Tibial artery (tissue), 4 donors: ENCODE measurements around the gene SPC24.
"Not testable (repeated sequence)": the region's sequence is repeated elsewhere in the genome, so short reads cannot be mapped to it uniquely, and the experiment has no call there.

Experiments
- DNase-seq, 2 donors: peaks; one replicate each; pipeline ENCODE4 v3.0.0-alpha.2; 2019
- H3K27ac ChIP-seq, 2 donors: fragments of 200-600 bp; sonication (generic) in 1 of 2; 1 replicate in 1 of 2; 2 replicates in 1 of 2; pipeline ENCODE4 v1.5.1; 2018 to 2019; ENCODE audit warnings: mild to moderate bottlenecking in 1 of 2
- H3K27me3 ChIP-seq, 2 donors: fragments of 200-600 bp; sonication (generic) in 1 of 2; one replicate each; pipeline versions ENCODE4 v1.5.1 to v1.6.0; 2016 to 2019
- H3K36me3 ChIP-seq, 3 donors: fragments of 200-600 bp; sonication (generic) in 2 of 3; one replicate each; pipeline ENCODE4 v1.5.1; 2016 to 2019; ENCODE audit warnings: mild to moderate bottlenecking in 2 of 3
- H3K4me1 ChIP-seq, 4 donors: fragments of 200-600 bp; sonication (generic) in 2 of 4; 1 replicate in 3 of 4; 2 replicates in 1 of 4; pipeline ENCODE4 v1.5.1; 2016 to 2019
- H3K4me3 ChIP-seq, 2 donors: fragments of 200-600 bp; sonication (generic) in 1 of 2; 1 replicate in 1 of 2; 2 replicates in 1 of 2; pipeline ENCODE4 v1.5.1; 2018 to 2019; ENCODE audit warnings: mild to moderate bottlenecking in 2 of 2
- H3K9me3 ChIP-seq, 3 donors: fragments of 200-600 bp; sonication (generic) in 1 of 3; one replicate each; pipeline ENCODE4 v1.5.1; 2016 to 2019
- intact Hi-C: fragments of 100-400 bp; cut with DNase I; formaldehyde crosslinking; loops from one replicate; pipeline ENCODE4 v1.15.0; 2023; ENCODE audit warnings: low total_unique reads
- TF ChIP-seq, protein P1 (sequence below), 2 experiments: fragments of 200-600 bp in 1 of 2; fragments of 450-650 bp in 1 of 2; IDR thresholded peaks; one replicate each; pipeline ENCODE4 v1.5.1; 2017 to 2019; ENCODE audit warnings: antibody characterized with exemption in 2 of 2, mild to moderate bottlenecking in 1 of 2, moderate library complexity in 1 of 2

The SPC24 gene

GRCh38 chr19:11100049-11100448 lies 55.5 kb downstream of the SPC24 start:
- Histone ChIP-seq H3K27ac (peak overlapping the region in 1 of 2 donors; percentile 10), H3K27me3 (no peaks in the 10 kb centered on the region), H3K36me3 (peaks cover 10 to 34% (median 21%) of the 10 kb centered on the region in 3 donors), H3K9me3 (no peaks in the 10 kb centered on the region), H3K4me1 (peaks cover 0 to 27% (median 13%) of the 10 kb centered on the region in 4 donors), H3K4me3 (no peak overlapping the region)
- intact Hi-C loops: no loop called here
- TF ChIP-seq, protein P1, sequence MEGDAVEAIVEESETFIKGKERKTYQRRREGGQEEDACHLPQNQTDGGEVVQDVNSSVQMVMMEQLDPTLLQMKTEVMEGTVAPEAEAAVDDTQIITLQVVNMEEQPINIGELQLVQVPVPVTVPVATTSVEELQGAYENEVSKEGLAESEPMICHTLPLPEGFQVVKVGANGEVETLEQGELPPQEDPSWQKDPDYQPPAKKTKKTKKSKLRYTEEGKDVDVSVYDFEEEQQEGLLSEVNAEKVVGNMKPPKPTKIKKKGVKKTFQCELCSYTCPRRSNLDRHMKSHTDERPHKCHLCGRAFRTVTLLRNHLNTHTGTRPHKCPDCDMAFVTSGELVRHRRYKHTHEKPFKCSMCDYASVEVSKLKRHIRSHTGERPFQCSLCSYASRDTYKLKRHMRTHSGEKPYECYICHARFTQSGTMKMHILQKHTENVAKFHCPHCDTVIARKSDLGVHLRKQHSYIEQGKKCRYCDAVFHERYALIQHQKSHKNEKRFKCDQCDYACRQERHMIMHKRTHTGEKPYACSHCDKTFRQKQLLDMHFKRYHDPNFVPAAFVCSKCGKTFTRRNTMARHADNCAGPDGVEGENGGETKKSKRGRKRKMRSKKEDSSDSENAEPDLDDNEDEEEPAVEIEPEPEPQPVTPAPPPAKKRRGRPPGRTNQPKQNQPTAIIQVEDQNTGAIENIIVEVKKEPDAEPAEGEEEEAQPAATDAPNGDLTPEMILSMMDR (IDR thresholded peaks at IDR 0.05): no peak
- no peak for DNase-seq

- Histone ChIP-seq H3K4me3 (no peak overlapping the region), H3K27ac (no peak overlapping the region), H3K4me1 (peaks cover 0 to 32% (median 18%) of the 10 kb centered on the region in 4 donors), H3K9me3 (no peaks in the 10 kb centered on the region), H3K36me3 (peaks cover 10 to 23% (median 11%) of the 10 kb centered on the region in 3 donors), H3K27me3 (no peaks in the 10 kb centered on the region)
- TF ChIP-seq, protein P1 (IDR thresholded peaks at IDR 0.05): no peak
- intact Hi-C loops: no loop called here
- DNase-seq: no peak
Observed at GRCh38 chr19:11098861-11099260, 56.7 kb downstream of the SPC24 start.

DNA sequence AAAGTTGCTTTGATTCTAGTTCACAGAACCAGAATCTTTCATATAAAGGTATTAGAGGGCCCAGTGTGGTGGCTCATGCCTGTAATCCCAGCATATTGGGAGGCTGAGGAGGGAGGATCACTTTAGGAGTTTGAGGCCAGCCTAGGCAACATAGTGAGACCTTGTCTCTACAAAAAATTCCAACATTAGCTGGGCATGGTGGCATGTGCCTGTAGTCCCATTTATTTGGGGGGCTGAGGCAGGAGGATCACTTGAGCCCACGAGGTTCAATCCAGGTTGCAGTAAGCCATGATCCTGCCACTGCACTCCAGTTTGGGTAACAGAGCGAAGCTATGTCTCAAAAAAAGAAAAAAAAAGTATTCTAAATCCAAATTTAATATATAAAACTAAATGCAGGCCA lies 57.3 kb downstream of the SPC24 start:
- H3K36me3 ChIP-seq: peaks cover 10 to 17% (median 10%) of the 10 kb centered on the region in 3 donors
- TF ChIP-seq, protein P1 (IDR thresholded peaks at IDR 0.05): no peak
- DNase-seq: no peak

DNA sequence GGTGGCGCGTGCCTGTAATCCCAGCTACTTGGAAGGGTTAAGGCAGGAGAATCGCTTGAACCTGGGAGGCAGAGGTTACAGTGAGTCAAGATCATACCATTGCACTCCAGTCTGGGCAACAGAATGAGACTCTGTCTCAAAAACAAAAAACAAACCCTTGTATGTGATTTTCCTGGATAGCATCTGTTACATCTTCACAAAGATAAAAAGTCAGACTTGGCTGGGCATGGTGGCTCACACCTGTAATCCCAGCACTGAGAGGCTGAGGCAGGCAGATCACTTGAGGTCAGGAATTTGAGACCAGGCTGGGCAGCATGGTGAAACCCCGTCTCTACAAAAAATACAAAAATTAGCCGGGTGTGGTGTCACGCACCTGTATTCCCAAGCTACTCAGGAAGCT lies 58.2 kb downstream of the SPC24 start:
- H3K4me3 ChIP-seq, H3K27me3 ChIP-seq, intact Hi-C loops, H3K36me3 ChIP-seq, DNase-seq, H3K9me3 ChIP-seq: not testable (repeated sequence)
- peak overlapping the region; percentile 95 to 99 for H3K27ac ChIP-seq
- H3K4me1 ChIP-seq: peaks cover 0 to 47% (median 25%) of the 10 kb centered on the region in 4 donors

More for the DNA sequence above, 57.3 kb downstream of the SPC24 start:
- H3K27me3 ChIP-seq: no peaks in the 10 kb centered on the region
- intact Hi-C loops: no loop called here
- no peak overlapping the region for H3K4me3 ChIP-seq
- no peaks in the 10 kb centered on the region for H3K9me3 ChIP-seq
- H3K27ac ChIP-seq: no peak overlapping the region
- peaks cover 0 to 38% (median 18%) of the 10 kb centered on the region in 4 donors for H3K4me1 ChIP-seq

DNA sequence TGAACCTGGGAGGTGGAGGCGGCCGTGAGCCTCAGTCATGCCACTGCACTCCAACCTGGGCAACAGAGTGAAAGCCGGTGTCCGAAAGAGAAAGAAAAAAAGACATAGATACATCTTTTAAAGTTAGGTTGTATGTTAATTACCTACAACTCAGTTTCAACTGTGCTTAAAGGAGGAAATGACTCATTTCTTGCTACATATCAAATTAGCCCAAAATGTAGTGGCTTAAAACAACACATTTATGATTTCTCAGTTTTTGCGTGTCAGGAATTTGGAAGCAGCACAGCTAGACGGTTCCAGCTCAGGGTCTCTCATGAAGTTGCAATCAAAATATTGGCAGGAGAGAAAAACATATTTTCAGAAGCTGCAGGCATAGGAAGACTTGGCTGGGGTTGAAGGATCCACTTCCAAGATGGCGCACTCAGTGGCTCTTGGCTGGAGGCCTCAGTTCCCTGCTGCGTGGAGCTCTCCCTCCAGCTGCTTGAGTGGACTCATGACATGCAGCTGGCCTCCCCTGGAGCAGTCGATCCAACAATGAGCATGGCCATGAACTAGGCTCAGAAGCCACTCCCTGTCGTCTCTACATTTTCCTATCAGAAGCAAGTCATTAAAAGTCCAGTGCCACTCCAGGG lies 59.3 kb downstream of the SPC24 start:
- intact Hi-C loops: no loop called here
- DNase-seq: peak; percentile 33 to 77
- Histone ChIP-seq H3K27me3 (no peaks in the 10 kb centered on the region), H3K36me3 (peaks cover 0 to 5% (median 0%) of the 10 kb centered on the region in 3 donors), H3K4me3 (no peak overlapping the region), H3K4me1 (peaks cover 0 to 58% (median 33%) of the 10 kb centered on the region in 4 donors), H3K27ac (peak overlapping the region; percentile 95 to 99), H3K9me3 (no peaks in the 10 kb centered on the region)
- TF ChIP-seq, protein P1 (IDR thresholded peaks at IDR 0.05): no peak
